GM18907 (cell line): ENCODE data around the gene SPHKAP.
A peak's percentile ranks its signal among the peaks of the same experiment; 100 is the strongest.
"Not testable (repeated sequence)": the region's sequence is repeated elsewhere in the genome, so short reads cannot be mapped to it uniquely, and the experiment has no call there.

Source experiments
- ATAC-seq: cut with Tn5 transposase; IDR thresholded peaks from one replicate; pipeline ENCODE4 v1.9.1; 2021; ENCODE audit warnings: mild to moderate bottlenecking, moderate library complexity; ENCODE audit not compliant: unreplicated experiment

SPHKAP gene

DNA sequence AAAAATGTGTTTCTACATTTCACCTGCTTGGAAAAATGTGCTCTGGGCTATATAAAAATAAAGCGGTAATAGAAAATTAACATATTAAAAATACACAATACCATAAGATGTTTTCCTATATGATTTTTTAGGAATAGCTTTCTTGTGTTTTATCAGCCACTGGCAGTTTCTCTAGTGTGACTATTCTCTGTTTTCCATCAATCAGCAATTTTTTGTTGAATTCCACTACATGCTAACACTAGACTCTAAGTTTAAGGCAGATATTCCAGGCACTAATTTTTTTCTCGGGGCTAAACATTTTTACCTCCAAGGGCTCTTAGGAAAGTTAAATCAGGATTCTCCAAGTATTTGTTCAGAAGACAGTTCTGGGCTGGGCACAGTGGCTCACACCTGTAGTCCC lies 140.5 kb downstream of the SPHKAP start:
- no peak for ATAC-seq

DNA sequence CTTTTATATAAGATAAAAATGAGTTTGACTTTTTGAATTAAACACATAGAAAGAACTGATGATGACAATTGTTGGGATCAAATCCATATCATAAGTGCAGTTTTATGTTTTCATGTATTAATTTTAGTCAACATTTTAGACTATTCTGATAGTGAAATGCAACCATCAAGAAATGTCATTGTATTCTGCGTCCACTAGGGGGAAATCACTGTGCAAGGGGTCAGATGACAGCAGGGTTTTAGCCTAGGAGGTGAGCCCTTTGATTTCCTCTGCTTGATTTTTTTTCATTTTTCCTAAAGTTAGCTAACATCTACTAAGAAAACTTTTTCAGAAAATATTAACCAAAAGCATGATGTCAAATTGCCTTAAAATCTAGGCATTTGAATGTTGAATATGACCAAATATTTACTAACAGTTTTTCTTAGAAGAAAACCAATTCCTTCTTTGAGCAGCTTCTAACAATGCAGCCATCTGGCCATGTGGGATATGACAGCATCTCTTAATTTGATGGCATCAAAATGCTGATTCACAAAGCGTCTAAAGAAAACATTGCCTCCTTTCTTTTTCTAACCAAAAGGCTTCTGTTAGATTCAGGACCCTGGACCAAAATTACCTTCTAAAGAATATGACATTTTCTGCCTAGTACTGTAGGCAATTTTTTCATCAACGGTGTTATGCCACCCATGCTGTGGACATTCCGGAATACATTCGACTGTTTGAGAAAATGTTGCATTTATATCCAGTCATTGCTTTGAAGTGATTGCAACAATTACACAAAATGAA lies 141.5 kb downstream of the SPHKAP start:
- peak; percentile 86 for ATAC-seq

DNA sequence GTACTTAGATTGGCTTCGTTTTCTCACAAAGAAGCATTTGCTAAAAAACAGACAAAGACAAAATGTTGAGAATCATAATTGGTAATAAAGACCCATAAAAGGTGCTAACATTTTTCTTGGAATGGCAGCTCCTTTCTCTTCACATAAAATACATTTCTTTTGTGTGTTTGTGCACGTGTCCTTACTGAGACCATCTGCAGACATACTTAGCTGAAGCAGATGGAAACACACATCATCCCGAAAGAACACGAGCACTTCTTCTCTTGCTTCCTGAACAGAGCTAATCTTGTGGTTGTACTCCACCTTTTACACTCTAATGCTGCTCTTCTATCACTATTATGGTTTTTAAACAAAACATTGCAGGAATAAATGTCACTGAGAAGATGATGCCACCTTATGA lies 142.5 kb downstream of the SPHKAP start:
- no peak for ATAC-seq

DNA sequence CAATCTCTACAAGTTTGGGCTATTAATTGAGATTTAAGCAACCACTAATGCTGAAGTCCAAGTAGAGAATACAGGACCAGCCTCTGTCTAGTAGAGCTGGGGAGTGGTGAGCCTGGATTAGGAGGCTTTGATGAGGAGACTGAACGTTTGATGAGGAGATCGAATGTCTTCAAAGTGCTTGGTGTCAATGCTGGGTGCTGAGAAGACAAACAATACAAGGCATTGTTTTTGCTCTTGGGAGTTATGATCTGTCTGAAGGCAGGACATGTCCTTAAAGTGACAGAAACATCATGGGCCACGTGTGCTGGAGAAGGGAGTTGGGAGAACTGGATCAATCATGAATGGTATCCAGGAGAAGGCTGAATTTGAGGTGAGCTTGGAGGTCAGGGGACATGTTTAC lies 143.6 kb downstream of the SPHKAP start:
- ATAC-seq, result no peak

GRCh38 chr2:228023619-228024018 lies 157.9 kb downstream of the SPHKAP start:
- no peak for ATAC-seq

- no peak for ATAC-seq
Observed at GRCh38 chr2:228018311-228018710, 163.2 kb downstream of the SPHKAP start.

GRCh38 chr2:228017784-228018183 lies 163.7 kb downstream of the SPHKAP start:
- no peak for ATAC-seq

- ATAC-seq, result no peak
Observed at GRCh38 chr2:228016402-228016801, 165.1 kb downstream of the SPHKAP start.

DNA sequence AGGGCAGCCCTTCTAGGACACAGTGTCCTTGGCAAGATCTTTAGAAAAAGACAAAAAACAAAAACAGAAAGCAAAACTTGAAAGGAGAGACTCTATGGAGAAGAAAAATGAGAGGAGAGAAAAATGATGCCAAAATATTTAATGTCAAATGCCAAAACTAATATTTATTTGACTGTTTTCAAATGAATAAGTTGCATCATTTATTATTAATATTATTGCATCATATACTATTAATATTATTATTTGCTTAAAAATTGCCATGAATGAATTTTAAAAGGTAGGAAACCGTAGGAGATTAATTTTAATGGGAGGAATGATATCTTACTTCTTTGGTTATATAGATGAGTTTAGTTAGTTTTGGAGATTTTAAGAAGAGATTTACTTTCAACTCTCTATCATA lies 165.7 kb downstream of the SPHKAP start:
- ATAC-seq, result no peak

- no peak for ATAC-seq
Observed at GRCh38 chr2:227996366-227996765, 185.1 kb downstream of the SPHKAP start.

DNA sequence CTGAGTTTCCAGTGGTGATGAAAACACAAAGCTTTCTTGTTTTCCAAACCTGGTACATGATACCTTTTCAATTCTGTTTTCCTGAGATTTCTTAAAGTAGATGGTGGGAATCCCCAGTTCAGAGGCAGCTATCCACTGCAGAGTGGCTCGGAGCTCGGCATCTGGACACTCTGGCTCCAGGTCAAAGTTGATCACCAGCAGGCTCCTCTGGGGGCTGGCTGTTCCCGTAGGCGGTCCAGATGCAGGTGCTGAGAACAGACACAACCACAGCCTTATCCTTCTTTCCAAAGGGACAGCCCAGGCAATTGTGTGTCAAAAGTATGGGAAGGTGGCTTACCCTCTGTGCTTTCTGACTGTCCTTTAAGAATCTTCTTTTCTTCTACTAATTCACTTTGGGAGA lies 190.6 kb downstream of the SPHKAP start:
- no peak for ATAC-seq

- no peak for ATAC-seq
Observed at GRCh38 chr2:227973241-227973640, 208.2 kb downstream of the SPHKAP start.

- no peak for ATAC-seq
Observed at GRCh38 chr2:227971619-227972230, 209.8 kb downstream of the SPHKAP start.

- ATAC-seq, result no peak
Observed at GRCh38 chr2:227960317-227960716, 221.2 kb downstream of the SPHKAP start.

DNA sequence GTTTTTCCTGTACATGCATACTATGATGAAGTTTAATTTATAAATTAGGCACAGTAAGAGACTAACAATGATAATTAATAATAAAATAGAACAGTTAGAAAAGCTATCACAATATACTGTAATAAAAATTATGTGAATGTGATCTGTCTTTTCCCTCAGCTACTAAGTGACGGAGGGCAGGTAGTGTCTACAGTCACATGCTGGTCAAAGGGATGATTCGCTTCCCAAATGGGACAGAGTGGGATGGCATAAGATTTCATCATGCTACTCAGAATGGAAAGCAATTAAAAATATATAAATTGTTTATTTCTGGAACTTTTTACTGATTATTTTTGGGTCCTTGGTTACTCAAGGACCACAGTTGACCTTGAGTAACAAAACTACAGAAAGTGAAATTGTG lies 238.5 kb downstream of the SPHKAP start:
- no peak for ATAC-seq

- ATAC-seq, result peak; percentile 71
Observed at GRCh38 chr2:227942021-227942420, 239.5 kb downstream of the SPHKAP start.

GRCh38 chr2:227939271-227940027 lies 242.0 kb downstream of the SPHKAP start:
- ATAC-seq, result peak; percentile 55

DNA sequence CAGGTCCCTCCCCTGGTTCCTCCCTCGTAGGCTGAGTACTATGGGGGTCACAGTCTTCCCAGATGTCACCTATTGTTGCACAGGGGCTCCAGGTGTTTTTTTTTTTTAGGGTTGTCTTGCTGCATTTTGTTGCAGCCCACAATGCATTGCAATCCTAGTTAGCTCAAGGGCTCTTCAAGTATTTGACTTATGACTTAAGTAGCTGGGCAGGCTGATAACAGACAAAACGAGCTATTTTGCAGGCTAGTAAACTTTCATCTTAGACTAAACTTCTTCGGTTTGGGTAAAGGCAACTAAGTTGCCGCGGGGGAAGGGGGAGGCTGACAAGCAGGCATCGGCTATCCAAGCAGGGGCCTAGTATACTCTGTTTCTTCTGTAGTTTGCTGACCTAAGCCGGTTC lies 245.2 kb downstream of the SPHKAP start:
- ATAC-seq, result not testable (repeated sequence)

GRCh38 chr2:227933884-227934283 lies 247.6 kb downstream of the SPHKAP start:
- no peak for ATAC-seq

DNA sequence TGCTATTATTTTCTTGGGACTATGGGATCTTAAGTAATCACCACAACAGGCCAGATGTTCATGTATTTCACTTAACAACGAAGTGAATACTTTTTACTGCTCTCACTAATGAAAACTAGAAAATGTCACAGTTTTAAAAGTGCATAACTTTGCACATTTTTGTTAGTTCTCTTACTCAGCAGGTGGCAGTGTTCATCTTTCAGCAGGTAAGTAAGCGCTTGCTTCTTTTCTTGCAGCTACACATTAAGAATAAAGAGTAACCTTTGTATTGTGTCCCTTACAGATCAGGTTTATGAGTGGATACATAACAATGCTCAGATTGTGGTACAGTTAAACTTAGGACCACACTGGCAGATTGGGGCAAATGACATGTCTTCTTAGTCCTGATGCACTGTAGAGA lies 249.1 kb downstream of the SPHKAP start:
- ATAC-seq, result no peak

- no peak for ATAC-seq
Observed at GRCh38 chr2:227932001-227932400, 249.5 kb downstream of the SPHKAP start.
